MCF 10A (cell line): Measurements from ENCODE around the gene KIF18A. TPM values are rescaled to one million over a fixed set of nuclear protein-coding genes. Genes with fewer than 3 reads are reported as not detected.

Experiments
- BruUV-seq: library from RNA; stranded (reverse); fragments of 400-500 nt; replicated peaks from 2 replicates; lab custom pipeline; 2021; lab: Mats Ljungman, UMichigan
- CTCF ChIA-PET: fragments of 300-600 bp; sonication (Branson Sonifier 250); formaldehyde crosslinking; extraction: SDS; loops from one replicate; lab custom pipeline; 2021; ENCODE audit warnings: antibody characterized with exemption, inconsistent platforms; lab: Yijun Ruan, JAX
- POLR2A ChIA-PET: fragments of 300-600, 350-650 bp; sonication (Branson Sonifier 250); formaldehyde crosslinking; extraction: SDS; loops from one replicate; lab custom pipeline; 2020; ENCODE audit warnings: antibody characterized with exemption, inconsistent platforms; lab: Yijun Ruan, JAX
- DNase-seq: peaks from one replicate; pipeline ENCODE4 v3.0.0-alpha.2; 2018; ENCODE audit not compliant: unreplicated experiment
- H3K27ac Mint-ChIP-seq: one replicate; pipeline ENCODE4 v1.8.0; 2022; ENCODE audit warnings: mild to moderate bottlenecking, low read depth, mixed read lengths; ENCODE audit not compliant: unreplicated experiment
- H3K27me3 Mint-ChIP-seq: one replicate; pipeline ENCODE4 v1.8.0; 2022; ENCODE audit warnings: mixed read lengths; ENCODE audit not compliant: insufficient read depth, unreplicated experiment
- H3K36me3 Mint-ChIP-seq: one replicate; pipeline ENCODE4 v1.8.0; 2022; ENCODE audit warnings: mild to moderate bottlenecking, moderate library complexity, mixed read lengths; ENCODE audit not compliant: insufficient read depth, unreplicated experiment
- H3K4me1 Mint-ChIP-seq: one replicate; pipeline ENCODE4 v1.8.0; 2022; ENCODE audit warnings: mixed read lengths; ENCODE audit not compliant: insufficient read depth, unreplicated experiment
- H3K4me3 Mint-ChIP-seq: one replicate; pipeline ENCODE4 v1.8.0; 2022; ENCODE audit warnings: mild to moderate bottlenecking, moderate library complexity, mixed read lengths; ENCODE audit not compliant: unreplicated experiment
- H3K9me3 Mint-ChIP-seq: one replicate; pipeline ENCODE4 v1.8.0; 2022; ENCODE audit warnings: mixed read lengths; ENCODE audit not compliant: unreplicated experiment
- CTCF ChIP-seq: fragments of 200-600 bp; IDR thresholded peaks from one replicate; pipeline ENCODE4 v1.8.0; 2022; ENCODE audit warnings: antibody characterized with exemption, mild to moderate bottlenecking; ENCODE audit not compliant: unreplicated experiment
- intact Hi-C: fragments of 100-400 bp; cut with micrococcal nuclease; formaldehyde crosslinking; loops from 2 replicates; pipeline ENCODE4 v1.14.1; 2022
- total RNA-seq: library from RNA; stranded (reverse); gene quantifications from 2 replicates; pipeline ENCODE4 v1.2.3, GENCODE V29; 2022

The KIF18A gene
- total RNA-seq, 1 experiment from 2014 or later: 12.9 TPM

- H3K9me3 Mint-ChIP-seq: no peaks in the 10 kb centered on the region
- POLR2A ChIA-PET: interaction anchor here (1.0 to 2.2 kb wide), 3 partner anchors 9 to 332 kb away, joined by 3 to 7 read pairs (median 3); partner anchors contain the start of genes KIF18A and METTL15
- TF ChIP-seq CTCF: no peak
- peaks cover 15% of the 10 kb centered on the region for H3K36me3 Mint-ChIP-seq
- CTCF ChIA-PET: interaction anchor here (0.6 to 1.1 kb wide), 2 partner anchors 480 to 1280 kb away, joined by 3 read pairs; no protein-coding TSS in a partner anchor
- no peak for DNase-seq
- intact Hi-C loops: no loop called here
- peaks cover 31% of the 10 kb centered on the region for H3K4me1 Mint-ChIP-seq
- H3K27me3 Mint-ChIP-seq: no peaks in the 10 kb centered on the region
- H3K27ac Mint-ChIP-seq: peak overlapping the region; percentile 5
- no peak overlapping the region for H3K4me3 Mint-ChIP-seq
- BruUV-seq: no TSS peak
Measured at GRCh38 chr11:28048812-28049211, 59.1 kb downstream of the KIF18A start.

DNA sequence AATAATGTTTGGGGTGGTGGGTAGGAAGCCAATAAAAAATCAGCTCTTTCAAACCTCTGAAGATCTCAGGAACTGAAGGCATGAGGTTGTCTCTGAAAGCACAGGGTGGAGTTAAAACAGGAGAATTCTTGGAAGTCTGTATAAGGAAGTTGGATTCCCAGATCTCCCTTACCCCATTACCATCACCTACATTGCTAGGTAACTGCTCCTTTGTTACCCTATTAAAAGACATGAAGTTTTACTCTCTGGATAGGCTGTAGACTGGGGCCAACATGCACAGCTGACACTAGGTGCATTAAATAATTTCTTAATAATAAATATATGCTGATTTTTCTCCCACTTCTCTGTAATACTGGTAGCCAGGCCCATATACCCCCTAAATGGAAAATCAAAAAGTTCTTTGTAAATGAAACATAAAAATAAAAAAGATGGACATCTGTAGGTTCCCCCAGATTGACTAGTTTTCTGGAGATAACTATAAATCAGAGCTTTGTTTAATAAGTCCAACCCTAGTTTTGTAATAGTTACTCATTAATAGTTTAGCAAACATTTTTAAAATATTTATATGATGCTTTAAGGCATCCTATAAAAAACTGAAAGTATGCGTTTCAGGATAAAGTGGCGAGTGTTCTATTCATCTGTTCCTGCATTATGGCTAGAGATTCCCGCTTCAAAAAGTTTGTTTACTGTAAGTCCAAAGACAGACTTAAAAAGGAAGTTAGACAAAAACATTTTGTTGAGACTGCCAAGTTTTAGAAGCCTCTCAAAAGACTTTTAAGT is 63.8 kb downstream of the KIF18A start:
- Mint-ChIP-seq H3K4me3 (no peak overlapping the region), H3K27ac (no peak overlapping the region), H3K36me3 (peaks cover 15% of the 10 kb centered on the region)

GRCh38 chr11:28040384-28040783 is 67.6 kb downstream of the KIF18A start:
- intact Hi-C loops: no loop called here
- peaks cover 5% of the 10 kb centered on the region for H3K4me1 Mint-ChIP-seq

More for the DNA sequence above, 63.8 kb downstream of the KIF18A start:
- BruUV-seq: no TSS peak
- intact Hi-C loops: no loop called here
- CTCF ChIA-PET: interaction anchor here (0.5 to 0.8 kb wide), 3 partner anchors 12 to 1215 kb away, joined by 3 to 4 read pairs (median 3); no protein-coding TSS in a partner anchor
- Mint-ChIP-seq H3K27me3 (no peaks in the 10 kb centered on the region), H3K4me1 (peaks cover 16% of the 10 kb centered on the region), H3K9me3 (no peaks in the 10 kb centered on the region)
- DNase-seq: no peak
- POLR2A ChIA-PET: no interaction called here
- no peak for TF ChIP-seq CTCF

More at GRCh38 chr11:28040384-28040783, 67.6 kb downstream of the KIF18A start:
- no TSS peak for BruUV-seq
- Mint-ChIP-seq H3K27me3 (no peaks in the 10 kb centered on the region), H3K9me3 (no peaks in the 10 kb centered on the region), H3K4me3 (no peak overlapping the region), H3K27ac (no peak overlapping the region), H3K36me3 (peaks cover 8% of the 10 kb centered on the region)
- DNase-seq: no peak
- TF ChIP-seq CTCF: no peak
- CTCF ChIA-PET: no interaction called here
- POLR2A ChIA-PET: interaction anchor here (0.8 kb wide), 1 partner anchor 8 kb away, joined by 3 read pairs; no protein-coding TSS in a partner anchor
